Stimulated activated naive CD8-positive, alpha-beta T cell treated with anti-CD3 and anti-CD28 coated beads, Interleukin-15, amount 100 ng/mL, for 72 hours (primary cell): ENCODE results near the gene HOXA3.

Experiments used
- ATAC-seq: fragments of 150-1000 bp; cut with Tn5 transposase; 2 replicates; pipeline ENCODE4 v1.10.0; 2021; ENCODE audit warnings: mild to moderate bottlenecking, moderate library complexity
- DNase-seq, 2 donors: peaks; one replicate each; pipeline ENCODE4 v3.0.0; 2021 to 2022
- H3K27ac Mint-ChIP-seq, 2 donors: one replicate each; pipeline ENCODE4 v1.8.0; 2022; ENCODE audit warnings: mild to moderate bottlenecking in 2 of 2, mixed read lengths in 2 of 2, moderate library complexity in 2 of 2
- H3K27me3 Mint-ChIP-seq: one replicate; pipeline ENCODE4 v1.8.0; 2022; ENCODE audit warnings: mixed read lengths
- H3K4me1 Mint-ChIP-seq: one replicate; pipeline ENCODE4 v1.8.0; 2022; ENCODE audit warnings: mild to moderate bottlenecking, mixed read lengths
- H3K4me3 Mint-ChIP-seq, 2 donors: one replicate each; pipeline ENCODE4 v1.8.0; 2022; ENCODE audit warnings: mild to moderate bottlenecking in 2 of 2, mixed read lengths in 2 of 2, moderate library complexity in 1 of 2
- H3K9me3 Mint-ChIP-seq, 2 donors: one replicate each; pipeline ENCODE4 v1.8.0; 2022; ENCODE audit warnings: mixed read lengths in 2 of 2

The HOXA3 gene

DNA sequence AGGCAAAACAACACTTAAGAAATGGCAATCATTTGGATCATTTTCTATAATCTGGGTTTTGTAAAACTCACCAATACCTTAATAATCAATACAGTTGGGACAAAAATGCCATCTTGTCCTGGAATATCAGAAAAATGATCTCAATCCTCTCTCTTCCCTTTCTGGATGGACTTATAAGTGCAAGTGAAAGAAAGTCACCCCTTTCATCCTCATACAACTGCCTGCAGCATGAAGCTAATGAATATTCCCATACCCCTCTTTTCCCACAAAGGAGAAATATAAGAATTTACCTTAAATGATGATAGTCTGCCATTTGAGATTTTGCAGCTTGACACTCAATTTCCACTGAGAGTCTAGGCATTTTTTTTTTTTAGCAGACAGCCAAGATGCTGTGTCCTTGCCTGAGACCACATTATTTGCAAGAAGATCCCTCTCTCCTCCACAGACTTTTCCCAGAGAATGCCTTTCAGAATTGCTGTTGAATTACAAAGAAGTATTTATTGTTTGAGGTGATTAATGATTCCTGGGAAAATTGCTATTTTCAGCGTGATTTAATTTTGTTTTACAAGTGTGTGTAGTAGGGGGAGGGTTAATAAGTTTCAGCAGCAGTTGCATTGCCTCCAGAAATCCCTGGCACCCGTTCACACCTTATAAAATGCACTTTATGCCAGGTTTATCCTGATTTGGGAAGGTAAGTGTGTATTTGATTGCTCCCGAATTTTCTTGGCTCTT, 25.6 kb downstream of the HOXA3 start:
- no peak for DNase-seq
- H3K4me3 Mint-ChIP-seq: no peak overlapping the region
- ATAC-seq: no peak
- H3K27me3 Mint-ChIP-seq: peaks cover 54% of the 10 kb centered on the region
- no peaks in the 10 kb centered on the region for H3K4me1 Mint-ChIP-seq
- no peak overlapping the region for H3K27ac Mint-ChIP-seq
- H3K9me3 Mint-ChIP-seq: no peaks in the 10 kb centered on the region

- Mint-ChIP-seq H3K27me3 (peaks cover 54% of the 10 kb centered on the region), H3K4me1 (no peaks in the 10 kb centered on the region), H3K9me3 (no peaks in the 10 kb centered on the region), H3K27ac (no peak overlapping the region), H3K4me3 (no peak overlapping the region)
- ATAC-seq: no peak
- DNase-seq: no peak
Observed at GRCh38 chr7:27125986-27126394, 26.4 kb downstream of the HOXA3 start.

GRCh38 chr7:27124902-27125689, 27.3 kb downstream of the HOXA3 start:
- Mint-ChIP-seq H3K27ac (no peak overlapping the region), H3K4me1 (no peaks in the 10 kb centered on the region), H3K27me3 (peaks cover 54% of the 10 kb centered on the region), H3K9me3 (no peaks in the 10 kb centered on the region), H3K4me3 (no peak overlapping the region)
- no peak for ATAC-seq
- no peak for DNase-seq

DNA sequence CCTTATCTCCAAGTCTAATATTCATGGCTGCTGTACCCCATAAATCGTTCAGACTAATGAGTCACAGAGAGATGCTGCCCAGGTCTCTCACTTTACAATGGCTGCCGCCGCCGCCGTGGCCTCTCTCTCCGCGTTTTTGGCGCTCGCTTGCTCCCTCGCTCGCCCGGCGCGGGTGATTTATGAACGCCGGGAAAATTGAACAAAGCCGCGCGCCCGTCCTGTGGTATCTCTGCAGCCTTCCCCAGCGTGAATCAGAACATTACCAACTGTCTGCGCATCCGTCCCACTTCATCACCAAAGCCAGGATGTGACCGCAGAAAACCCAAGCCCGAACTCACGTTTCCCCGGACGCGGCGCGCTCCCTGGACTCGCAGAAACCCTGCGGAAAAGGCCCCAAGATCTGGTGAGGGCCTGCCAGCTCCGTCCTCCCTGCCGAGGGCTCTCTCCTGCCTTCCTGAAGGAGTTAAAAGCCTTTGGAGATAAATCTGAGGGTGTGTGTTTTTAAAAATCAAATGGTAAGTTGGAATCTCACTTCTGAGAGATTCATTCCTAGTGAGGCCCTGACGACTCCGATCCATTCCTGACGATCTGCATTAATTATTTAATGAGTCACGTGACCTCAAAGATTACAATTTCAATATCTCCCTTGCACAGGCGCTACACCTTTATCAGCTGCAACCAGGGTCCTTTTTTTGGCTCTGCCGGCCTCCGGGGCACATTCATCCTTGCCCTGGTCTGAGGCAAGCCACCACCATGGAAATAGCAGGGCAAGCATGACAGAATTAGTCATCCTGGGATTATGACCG, 28.1 kb downstream of the HOXA3 start:
- no peak for DNase-seq
- Mint-ChIP-seq H3K4me3 (no peak overlapping the region), H3K4me1 (no peaks in the 10 kb centered on the region), H3K9me3 (no peaks in the 10 kb centered on the region), H3K27me3 (peaks cover 50% of the 10 kb centered on the region), H3K27ac (peak overlapping the region in 1 of 2 donors; percentile 42)
- no peak for ATAC-seq

DNA sequence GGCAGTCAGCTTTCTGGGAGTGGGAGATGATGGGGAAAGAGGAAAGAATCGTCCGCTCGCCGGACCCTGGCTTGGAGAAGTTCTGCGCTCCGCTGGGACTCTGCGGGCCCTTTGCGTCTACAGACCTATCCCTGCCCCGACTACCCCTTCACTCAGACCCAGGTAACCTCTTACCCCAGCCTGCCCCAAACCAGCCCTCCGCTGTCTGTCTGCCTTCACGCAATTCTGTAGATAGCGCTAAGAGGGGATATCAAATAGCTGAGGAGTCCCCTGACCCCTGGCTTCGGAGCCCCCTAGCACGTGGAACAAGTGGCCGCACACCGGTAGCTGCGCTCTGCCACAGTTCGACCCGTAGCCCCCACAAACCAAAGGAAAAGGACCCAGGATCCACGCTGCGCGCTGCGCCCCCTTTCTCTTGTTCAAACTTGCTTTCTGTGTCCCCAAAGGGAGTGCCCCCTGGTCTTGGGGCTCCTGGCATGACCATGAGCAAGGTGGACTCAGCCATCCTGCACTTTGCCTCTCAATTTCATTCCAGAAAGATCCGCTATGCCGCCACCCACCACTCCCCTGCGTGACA, 28.8 kb downstream of the HOXA3 start:
- Mint-ChIP-seq H3K27ac (no peak overlapping the region), H3K4me1 (no peaks in the 10 kb centered on the region), H3K9me3 (no peaks in the 10 kb centered on the region), H3K4me3 (no peak overlapping the region), H3K27me3 (peaks cover 43% of the 10 kb centered on the region)
- DNase-seq (no peak), ATAC-seq (no peak)

GRCh38 chr7:27123007-27123476, 29.3 kb downstream of the HOXA3 start:
- Mint-ChIP-seq H3K27me3 (peaks cover 38% of the 10 kb centered on the region), H3K27ac (no peak overlapping the region), H3K4me1 (no peaks in the 10 kb centered on the region), H3K4me3 (no peak overlapping the region), H3K9me3 (no peaks in the 10 kb centered on the region)
- DNase-seq (no peak), ATAC-seq (no peak)

- ATAC-seq (no peak), DNase-seq (no peak)
- H3K27me3 Mint-ChIP-seq: peaks cover 30% of the 10 kb centered on the region
- H3K9me3 Mint-ChIP-seq: no peaks in the 10 kb centered on the region
- H3K4me1 Mint-ChIP-seq: no peaks in the 10 kb centered on the region
- no peak overlapping the region for H3K27ac Mint-ChIP-seq
- no peak overlapping the region for H3K4me3 Mint-ChIP-seq
Observed at GRCh38 chr7:27122077-27122910, 30.1 kb downstream of the HOXA3 start.

GRCh38 chr7:27121684-27122076, 30.7 kb downstream of the HOXA3 start:
- ATAC-seq (no peak), DNase-seq (no peak)
- H3K4me3 Mint-ChIP-seq: no peak overlapping the region
- peaks cover 25% of the 10 kb centered on the region for H3K27me3 Mint-ChIP-seq
- H3K4me1 Mint-ChIP-seq: no peaks in the 10 kb centered on the region
- H3K27ac Mint-ChIP-seq: no peak overlapping the region
- no peaks in the 10 kb centered on the region for H3K9me3 Mint-ChIP-seq

GRCh38 chr7:27119412-27119911, 32.9 kb downstream of the HOXA3 start:
- Mint-ChIP-seq H3K9me3 (no peaks in the 10 kb centered on the region), H3K4me3 (no peak overlapping the region), H3K27me3 (peaks cover 8% of the 10 kb centered on the region), H3K4me1 (no peaks in the 10 kb centered on the region), H3K27ac (no peak overlapping the region)
- DNase-seq: no peak
- no peak for ATAC-seq

- DNase-seq (no peak), ATAC-seq (no peak)
- Mint-ChIP-seq H3K4me3 (no peak overlapping the region), H3K27ac (no peak overlapping the region), H3K27me3 (no peaks in the 10 kb centered on the region), H3K9me3 (no peaks in the 10 kb centered on the region), H3K4me1 (no peaks in the 10 kb centered on the region)
Observed at GRCh38 chr7:27118580-27118979, 33.8 kb downstream of the HOXA3 start.

GRCh38 chr7:27117887-27118491, 34.4 kb downstream of the HOXA3 start:
- Mint-ChIP-seq H3K27me3 (no peaks in the 10 kb centered on the region), H3K4me3 (no peak overlapping the region), H3K4me1 (no peaks in the 10 kb centered on the region), H3K9me3 (no peaks in the 10 kb centered on the region), H3K27ac (peak overlapping the region in 1 of 2 donors; percentile 34)
- ATAC-seq (no peak), DNase-seq (no peak)

- Mint-ChIP-seq H3K4me3 (no peak overlapping the region), H3K4me1 (no peaks in the 10 kb centered on the region), H3K27ac (peak overlapping the region in 1 of 2 donors; percentile 34), H3K27me3 (no peaks in the 10 kb centered on the region), H3K9me3 (no peaks in the 10 kb centered on the region)
- ATAC-seq (no peak), DNase-seq (no peak)
Observed at GRCh38 chr7:27116962-27117886, 35.2 kb downstream of the HOXA3 start.
